ENCODE measurements around the gene HTT. TPM values are rescaled to one million over a fixed set of nuclear protein-coding genes. Genes with fewer than 3 reads are reported as not detected.

Gene HTT
- total and polyA plus RNA-seq, 2 of the 13 experiments (the other 11 are each of a cell fraction or from before 2014, with no cell fraction given) = 17.5 to 19.5 TPM

DNA sequence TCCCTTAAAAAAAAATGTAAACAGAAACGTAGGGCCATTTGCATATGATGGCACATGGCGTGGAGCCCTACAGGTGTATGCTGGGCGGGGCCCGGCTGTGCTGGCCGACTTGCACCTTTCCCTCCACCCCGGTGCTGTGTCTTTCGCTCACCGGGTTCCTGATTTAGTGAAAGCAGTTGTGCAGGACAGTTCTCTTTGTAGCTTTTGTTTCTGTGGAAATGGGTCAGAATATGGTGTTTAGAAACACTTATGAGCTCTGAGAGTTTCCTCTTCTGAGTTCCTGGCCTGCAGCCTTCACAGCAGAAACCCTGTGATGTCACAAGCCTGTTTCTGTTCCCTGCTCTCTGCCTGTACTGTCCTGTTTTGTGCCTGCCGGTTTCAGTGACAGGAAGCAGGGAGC is 152.0 kb downstream of the HTT start (continued):
- TF ChIP-seq, protein P1, sequence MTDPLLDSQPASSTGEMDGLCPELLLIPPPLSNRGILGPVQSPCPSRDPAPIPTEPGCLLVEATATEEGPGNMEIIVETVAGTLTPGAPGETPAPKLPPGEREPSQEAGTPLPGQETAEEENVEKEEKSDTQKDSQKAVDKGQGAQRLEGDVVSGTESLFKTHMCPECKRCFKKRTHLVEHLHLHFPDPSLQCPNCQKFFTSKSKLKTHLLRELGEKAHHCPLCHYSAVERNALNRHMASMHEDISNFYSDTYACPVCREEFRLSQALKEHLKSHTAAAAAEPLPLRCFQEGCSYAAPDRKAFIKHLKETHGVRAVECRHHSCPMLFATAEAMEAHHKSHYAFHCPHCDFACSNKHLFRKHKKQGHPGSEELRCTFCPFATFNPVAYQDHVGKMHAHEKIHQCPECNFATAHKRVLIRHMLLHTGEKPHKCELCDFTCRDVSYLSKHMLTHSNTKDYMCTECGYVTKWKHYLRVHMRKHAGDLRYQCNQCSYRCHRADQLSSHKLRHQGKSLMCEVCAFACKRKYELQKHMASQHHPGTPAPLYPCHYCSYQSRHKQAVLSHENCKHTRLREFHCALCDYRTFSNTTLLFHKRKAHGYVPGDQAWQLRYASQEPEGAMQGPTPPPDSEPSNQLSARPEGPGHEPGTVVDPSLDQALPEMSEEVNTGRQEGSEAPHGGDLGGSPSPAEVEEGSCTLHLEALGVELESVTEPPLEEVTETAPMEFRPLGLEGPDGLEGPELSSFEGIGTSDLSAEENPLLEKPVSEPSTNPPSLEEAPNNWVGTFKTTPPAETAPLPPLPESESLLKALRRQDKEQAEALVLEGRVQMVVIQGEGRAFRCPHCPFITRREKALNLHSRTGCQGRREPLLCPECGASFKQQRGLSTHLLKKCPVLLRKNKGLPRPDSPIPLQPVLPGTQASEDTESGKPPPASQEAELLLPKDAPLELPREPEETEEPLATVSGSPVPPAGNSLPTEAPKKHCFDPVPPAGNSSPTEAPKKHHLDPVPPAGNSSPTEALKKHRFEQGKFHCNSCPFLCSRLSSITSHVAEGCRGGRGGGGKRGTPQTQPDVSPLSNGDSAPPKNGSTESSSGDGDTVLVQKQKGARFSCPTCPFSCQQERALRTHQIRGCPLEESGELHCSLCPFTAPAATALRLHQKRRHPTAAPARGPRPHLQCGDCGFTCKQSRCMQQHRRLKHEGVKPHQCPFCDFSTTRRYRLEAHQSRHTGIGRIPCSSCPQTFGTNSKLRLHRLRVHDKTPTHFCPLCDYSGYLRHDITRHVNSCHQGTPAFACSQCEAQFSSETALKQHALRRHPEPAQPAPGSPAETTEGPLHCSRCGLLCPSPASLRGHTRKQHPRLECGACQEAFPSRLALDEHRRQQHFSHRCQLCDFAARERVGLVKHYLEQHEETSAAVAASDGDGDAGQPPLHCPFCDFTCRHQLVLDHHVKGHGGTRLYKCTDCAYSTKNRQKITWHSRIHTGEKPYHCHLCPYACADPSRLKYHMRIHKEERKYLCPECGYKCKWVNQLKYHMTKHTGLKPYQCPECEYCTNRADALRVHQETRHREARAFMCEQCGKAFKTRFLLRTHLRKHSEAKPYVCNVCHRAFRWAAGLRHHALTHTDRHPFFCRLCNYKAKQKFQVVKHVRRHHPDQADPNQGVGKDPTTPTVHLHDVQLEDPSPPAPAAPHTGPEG (CRISPR knock-in tag; IDR thresholded peaks at IDR 0.05) = no peak
- TF ChIP-seq SNAI1 (CRISPR knock-in tag; IDR thresholded peaks at IDR 0.05; ENCODE audit: borderline replicate concordance) (no peak), PITX1 (CRISPR knock-in tag; IDR thresholded peaks at IDR 0.05) (no peak), NFIC (IDR thresholded peaks at IDR 0.05; ENCODE audit: low read length) (no peak), HNRNPH1 (optimal IDR thresholded peaks at IDR 0.05; ENCODE audit: low read depth, low read length) (no peak), RBAK (CRISPR knock-in tag; IDR thresholded peaks at IDR 0.05) (no peak), RARA (CRISPR knock-in tag; IDR thresholded peaks at IDR 0.05) (no peak), ELF3 (CRISPR knock-in tag; IDR thresholded peaks at IDR 0.05) (no peak), TCF7L2 (IDR thresholded peaks at IDR 0.05; ENCODE audit: low read depth, low read length) (no peak), CEBPG (CRISPR knock-in tag; IDR thresholded peaks at IDR 0.05) (no peak), ZNF329 (CRISPR knock-in tag; IDR thresholded peaks at IDR 0.05; ENCODE audit: low read depth) (no peak)
- TF ChIP-seq, protein P2, sequence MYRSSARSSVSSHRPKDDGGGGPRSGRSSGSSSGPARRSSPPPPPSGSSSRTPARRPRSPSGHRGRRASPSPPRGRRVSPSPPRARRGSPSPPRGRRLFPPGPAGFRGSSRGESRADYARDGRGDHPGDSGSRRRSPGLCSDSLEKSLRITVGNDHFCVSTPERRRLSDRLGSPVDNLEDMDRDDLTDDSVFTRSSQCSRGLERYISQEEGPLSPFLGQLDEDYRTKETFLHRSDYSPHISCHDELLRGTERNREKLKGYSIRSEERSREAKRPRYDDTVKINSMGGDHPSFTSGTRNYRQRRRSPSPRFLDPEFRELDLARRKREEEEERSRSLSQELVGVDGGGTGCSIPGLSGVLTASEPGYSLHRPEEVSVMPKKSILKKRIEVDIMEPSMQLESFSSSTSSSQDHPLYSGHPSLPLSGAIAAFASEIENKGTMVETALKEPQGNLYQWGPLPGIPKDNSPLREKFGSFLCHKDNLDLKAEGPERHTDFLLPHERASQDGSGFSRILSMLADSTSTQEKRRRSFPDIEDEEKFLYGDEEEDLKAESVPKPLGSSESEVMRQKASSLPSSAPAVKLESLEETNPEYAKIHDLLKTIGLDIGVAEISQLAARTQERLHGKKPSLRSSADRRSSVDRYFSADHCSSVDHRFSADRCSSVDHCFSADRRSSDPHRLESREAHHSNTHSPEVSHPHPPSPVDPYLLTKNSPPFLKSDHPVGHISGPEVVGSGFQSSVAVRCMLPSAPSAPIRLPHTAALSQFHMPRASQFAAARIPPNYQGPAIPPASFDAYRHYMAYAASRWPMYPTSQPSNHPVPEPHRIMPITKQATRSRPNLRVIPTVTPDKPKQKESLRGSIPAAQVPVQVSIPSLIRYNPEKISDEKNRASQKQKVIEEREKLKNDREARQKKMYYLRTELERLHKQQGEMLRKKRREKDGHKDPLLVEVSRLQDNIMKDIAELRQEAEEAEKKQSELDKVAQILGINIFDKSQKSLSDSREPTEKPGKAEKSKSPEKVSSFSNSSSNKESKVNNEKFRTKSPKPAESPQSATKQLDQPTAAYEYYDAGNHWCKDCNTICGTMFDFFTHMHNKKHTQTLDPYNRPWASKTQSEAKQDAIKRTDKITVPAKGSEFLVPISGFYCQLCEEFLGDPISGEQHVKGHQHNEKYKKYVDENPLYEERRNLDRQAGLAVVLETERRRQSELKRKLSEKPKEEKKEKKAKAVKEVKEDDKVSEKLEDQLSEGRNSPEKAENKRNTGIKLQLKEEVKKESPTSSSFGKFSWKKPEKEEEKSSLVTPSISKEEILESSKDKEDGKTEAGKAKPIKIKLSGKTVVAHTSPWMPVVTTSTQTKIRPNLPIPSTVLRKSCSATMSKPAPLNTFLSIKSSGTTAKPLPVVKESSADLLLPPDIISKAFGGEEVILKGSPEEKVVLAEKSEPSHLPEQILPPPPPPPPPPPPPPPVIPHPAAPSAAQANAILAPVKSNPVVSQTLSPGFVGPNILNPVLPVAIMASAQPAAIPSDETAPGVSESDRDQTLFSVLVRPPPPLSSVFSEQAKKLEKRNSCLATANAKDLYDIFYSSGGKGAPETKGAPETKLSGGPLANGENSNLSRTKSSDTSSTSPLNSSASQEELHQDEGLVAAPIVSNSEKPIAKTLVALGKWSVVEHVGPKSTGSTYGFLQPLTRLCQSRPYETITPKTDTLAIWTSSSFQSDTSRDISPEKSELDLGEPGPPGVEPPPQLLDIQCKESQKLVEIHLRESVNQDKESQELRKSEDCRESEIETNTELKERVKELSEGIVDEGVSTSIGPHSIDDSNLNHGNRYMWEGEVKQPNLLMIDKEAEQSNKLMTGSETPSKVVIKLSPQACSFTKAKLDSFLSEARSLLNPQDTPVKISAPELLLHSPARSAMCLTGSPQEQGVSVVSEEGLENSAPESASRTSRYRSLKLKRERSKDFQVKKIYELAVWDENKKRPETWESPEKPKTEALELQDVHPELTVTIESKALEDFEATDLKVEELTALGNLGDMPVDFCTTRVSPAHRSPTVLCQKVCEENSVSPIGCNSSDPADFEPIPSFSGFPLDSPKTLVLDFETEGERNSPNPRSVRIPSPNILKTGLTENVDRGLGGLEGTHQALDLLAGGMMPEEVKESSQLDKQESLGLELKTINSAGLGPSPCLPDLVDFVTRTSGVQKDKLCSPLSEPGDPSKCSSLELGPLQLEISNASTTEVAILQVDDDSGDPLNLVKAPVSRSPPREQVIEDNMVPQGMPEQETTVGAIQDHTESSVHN (CRISPR knock-in tag; IDR thresholded peaks at IDR 0.05) = no peak

Data from HepG2 (cell line).